H1 (cell line): ENCODE results near the gene ACAD11. TPM values are rescaled to one million over a fixed set of nuclear protein-coding genes. Genes with fewer than 3 reads are reported as not detected.

Source experiments
- CTCF ChIA-PET: fragments of 300-600 bp; sonication (Branson Sonifier 250); formaldehyde crosslinking; loops from one replicate; lab custom pipeline; 2021; ENCODE audit not compliant: partially characterized antibody; lab: Charles Lee
- POLR2A ChIA-PET: fragments of 300-600 bp; sonication (Branson Sonifier 250); formaldehyde crosslinking; loops from one replicate; lab custom pipeline; 2021; ENCODE audit warnings: inconsistent platforms; ENCODE audit not compliant: partially characterized antibody; lab: Charles Lee
- DNase-seq, 2 experiments: peaks; one replicate each; pipeline versions ENCODE4 v3.0.0 to v3.0.0-alpha.2; 2010 to 2022; ENCODE audit warnings: low spot score in 2 of 2, low read depth in 1 of 2, mixed read lengths in 1 of 2
- FAIRE-seq: peaks from 2 replicates; lab custom pipeline; 2011; peaks lifted over from hg19 to GRCh38; lab: Jason Lieb, UNC
- H2AFZ ChIP-seq: 2 replicates; pipeline ENCODE4 v1.8.1; 2012; ENCODE audit warnings: low read length, inconsistent platforms
- H2AK5ac ChIP-seq: 2 replicates; pipeline ENCODE4 v1.6.1; 2013; ENCODE audit warnings: low read depth, low read length
- H2BK120ac ChIP-seq: replicated peaks from 2 replicates; pipeline ENCODE3; 2013; ENCODE audit warnings: low read depth, low read length, inconsistent platforms
- H2BK12ac ChIP-seq: 2 replicates; pipeline ENCODE4 v1.6.1; 2013; ENCODE audit warnings: low read depth, low read length
- H2BK15ac ChIP-seq: 2 replicates; pipeline ENCODE4 v1.6.1; 2013; ENCODE audit warnings: low read length
- H2BK20ac ChIP-seq: 2 replicates; pipeline ENCODE4 v1.6.1; 2013; ENCODE audit warnings: low read length
- H2BK5ac ChIP-seq: 2 replicates; pipeline ENCODE4 v1.6.1; 2013; ENCODE audit warnings: low read depth, low read length
- H3K14ac ChIP-seq: 2 replicates; pipeline ENCODE4 v1.6.1; 2013; ENCODE audit warnings: inconsistent platforms; ENCODE audit not compliant: insufficient read length
- H3K18ac ChIP-seq: 2 replicates; pipeline ENCODE4 v1.6.1; 2013; ENCODE audit warnings: low read length; ENCODE audit errors: extremely low read depth
- H3K23ac ChIP-seq: 2 replicates; pipeline ENCODE4 v1.6.1; 2013; ENCODE audit warnings: inconsistent platforms; ENCODE audit not compliant: insufficient read length
- H3K23me2 ChIP-seq: 2 replicates; pipeline ENCODE4 v1.6.1; 2013; ENCODE audit warnings: low read depth, low read length
- H3K27ac ChIP-seq: 2 replicates; pipeline ENCODE4 v1.6.1; 2011; ENCODE audit warnings: low read depth, low read length, inconsistent platforms
- H3K27me3 ChIP-seq, 4 experiments: replicated peaks in 1 of 4; 1 replicate in 1 of 4; 2 replicates in 3 of 4; pipeline versions ENCODE4 v1.6.1 to v1.8.1; 2011 to 2013; ENCODE audit warnings: low read length in 3 of 4, mild to moderate bottlenecking in 3 of 4, inconsistent platforms in 2 of 4, mixed read lengths in 2 of 4, moderate library complexity in 1 of 4; ENCODE audit not compliant: control insufficient read depth in 3 of 4, insufficient read depth in 3 of 4; ENCODE audit errors: extremely low read depth in 1 of 4
- H3K36me3 ChIP-seq, 4 experiments: 2 replicates each; pipeline versions ENCODE4 v1.6.1 to v1.8.1; 2011 to 2013; ENCODE audit warnings: mild to moderate bottlenecking in 4 of 4, low read length in 3 of 4, moderate library complexity in 2 of 4, control low read depth in 1 of 4, inconsistent platforms in 1 of 4; ENCODE audit not compliant: insufficient read depth in 4 of 4, control insufficient read depth in 2 of 4
- H3K4ac ChIP-seq: replicated peaks from 2 replicates; pipeline ENCODE3; 2013; ENCODE audit warnings: low read length, low read depth, mixed read lengths, inconsistent platforms; ENCODE audit not compliant: insufficient read length
- H3K4me1 ChIP-seq, 4 experiments: replicated peaks in 1 of 4; 1 replicate in 1 of 4; 2 replicates in 3 of 4; pipeline versions ENCODE4 v1.6.1 to v1.8.1; 2011 to 2013; ENCODE audit warnings: low read length in 3 of 4, inconsistent platforms in 2 of 4, mixed read lengths in 1 of 4; ENCODE audit not compliant: insufficient read depth in 4 of 4, control insufficient read depth in 3 of 4
- H3K4me2 ChIP-seq, 2 experiments: 2 replicates each; pipeline versions ENCODE4 v1.6.1 to v1.8.1; 2011 to 2013; ENCODE audit warnings: low read depth in 2 of 2, low read length in 2 of 2, control low read depth in 1 of 2, inconsistent platforms in 1 of 2, mild to moderate bottlenecking in 1 of 2; ENCODE audit not compliant: insufficient read depth in 1 of 2
- H3K4me3 ChIP-seq, 4 experiments: fragments of 200-600, 300-600 bp in 1 of 4; sonication (generic), shearing (Covaris generic), sonication (Bioruptor Twin) in 1 of 4; 2 replicates each; pipeline versions ENCODE4 v1.5.1 to v1.8.1; 2011 to 2016; ENCODE audit warnings: low read length in 4 of 4, low read depth in 3 of 4, control low read depth in 2 of 4, inconsistent platforms in 2 of 4, mild to moderate bottlenecking in 2 of 4, mixed read lengths in 1 of 4, moderate library complexity in 1 of 4; ENCODE audit not compliant: insufficient read depth in 2 of 4; ENCODE audit errors: extremely low read depth in 1 of 4
- H3K56ac ChIP-seq: replicated peaks from 2 replicates; pipeline ENCODE3; 2013; ENCODE audit warnings: low read depth, mild to moderate bottlenecking, mixed read lengths, low read length, inconsistent platforms; ENCODE audit not compliant: insufficient read length
- H3K79me1 ChIP-seq: 2 replicates; pipeline ENCODE4 v1.6.1; 2013; ENCODE audit warnings: low read depth, low read length, control low read depth
- H3K79me2 ChIP-seq, 2 experiments: 2 replicates each; pipeline versions ENCODE4 v1.6.1 to v1.8.1; 2012 to 2013; ENCODE audit warnings: low read length in 2 of 2, mild to moderate bottlenecking in 2 of 2, inconsistent platforms in 1 of 2; ENCODE audit not compliant: insufficient read depth in 2 of 2, control insufficient read depth in 1 of 2
- H3K9ac ChIP-seq, 4 experiments: replicated peaks in 1 of 4; 1 replicate in 1 of 4; 2 replicates in 3 of 4; pipeline versions ENCODE4 v1.6.1 to v1.8.1; 2011 to 2013; ENCODE audit warnings: low read depth in 3 of 4, low read length in 3 of 4, control low read depth in 2 of 4, mild to moderate bottlenecking in 2 of 4, moderate library complexity in 2 of 4, inconsistent platforms in 1 of 4; ENCODE audit errors: extremely low read depth in 1 of 4
- H3K9me3 ChIP-seq, 2 experiments: 2 replicates each; pipeline versions ENCODE4 v1.6.1 to v1.8.1; 2012 to 2013; ENCODE audit warnings: mild to moderate bottlenecking in 2 of 2, moderate library complexity in 2 of 2, control low read depth in 1 of 2, inconsistent platforms in 1 of 2, low read depth in 1 of 2, low read length in 1 of 2, mixed read lengths in 1 of 2; ENCODE audit not compliant: insufficient read depth in 2 of 2
- H4K20me1 ChIP-seq, 2 experiments: replicated peaks in 1 of 2; 2 replicates each; pipeline versions ENCODE3 to v1.8.1; 2011 to 2013; ENCODE audit warnings: inconsistent platforms in 2 of 2, low read length in 2 of 2, mild to moderate bottlenecking in 1 of 2; ENCODE audit not compliant: insufficient read depth in 2 of 2, control insufficient read depth in 1 of 2
- H4K5ac ChIP-seq: 2 replicates; pipeline ENCODE4 v1.6.1; 2013; ENCODE audit warnings: low read length, low read depth, mixed read lengths, inconsistent platforms; ENCODE audit not compliant: insufficient read length
- H4K8ac ChIP-seq: 2 replicates; pipeline ENCODE4 v1.8.0; 2013; ENCODE audit warnings: mild to moderate bottlenecking, moderate library complexity, low read length, inconsistent platforms; ENCODE audit not compliant: insufficient read depth; ENCODE audit errors: extremely low read depth
- H4K91ac ChIP-seq: replicated peaks from 2 replicates; pipeline ENCODE3; 2013; ENCODE audit warnings: low read length, mixed read lengths, inconsistent platforms; ENCODE audit not compliant: insufficient read length
- CBX5 ChIP-seq: fragments of 300-800, 300-1000 bp; sonication (generic); IDR thresholded peaks from 2 replicates; pipeline ENCODE4 v1.7.1; 2016; ENCODE audit warnings: antibody characterized with exemption, low read length, low read depth
- CTBP2 ChIP-seq: IDR thresholded peaks from 2 replicates; pipeline ENCODE4 v1.7.0; 2011; ENCODE audit warnings: borderline replicate concordance, mild to moderate bottlenecking, moderate library complexity, mixed read lengths, low read length; ENCODE audit not compliant: insufficient read depth, insufficient read length
- GABPA ChIP-seq: IDR thresholded peaks from 2 replicates; pipeline ENCODE4 v1.6.1; 2011; ENCODE audit warnings: mild to moderate bottlenecking, low read length, moderate library complexity, borderline replicate concordance; ENCODE audit not compliant: insufficient read depth
- MAFK ChIP-seq: IDR thresholded peaks from 2 replicates; pipeline ENCODE4 v1.6.1; 2012; ENCODE audit warnings: low read depth, mild to moderate bottlenecking, improper control_type of control experiment, low read length
- RBBP5 ChIP-seq: IDR thresholded peaks from 2 replicates; pipeline ENCODE4 v1.7.1; 2012; ENCODE audit warnings: low read depth, mild to moderate bottlenecking, inconsistent platforms, low read length, moderate library complexity, borderline replicate concordance
- SIN3A ChIP-seq, 2 experiments: IDR thresholded peaks in 1 of 2; conservative IDR thresholded peaks in 1 of 2; 2 replicates each; pipeline ENCODE4 v1.6.1; 2011 to 2012; ENCODE audit warnings: low read length in 2 of 2, improper control_type of control experiment in 1 of 2, low read depth in 1 of 2, mild to moderate bottlenecking in 1 of 2
- SP2 ChIP-seq: IDR thresholded peaks from 2 replicates; pipeline ENCODE4 v1.6.1; 2012; ENCODE audit warnings: mild to moderate bottlenecking, low read length, inconsistent platforms
- TEAD4 ChIP-seq: IDR thresholded peaks from 2 replicates; pipeline ENCODE4 v1.6.1; 2012; ENCODE audit warnings: low read depth, low read length, inconsistent platforms, mixed read lengths
- WGBS, 2 experiments: shearing (Covaris generic) in 1 of 2; methylation state at CpG; one replicate each; pipeline versions ENCODE4 v1.1.6 to v1.1.7; 2013 to 2015; ENCODE audit warnings: low lambda C conversion rate in 2 of 2, mixed read lengths in 2 of 2, inconsistent platforms in 1 of 2, low coverage in 1 of 2, missing lambda C conversion rate in 1 of 2; ENCODE audit not compliant: insufficient replicate concordance in 2 of 2, insufficient coverage in 1 of 2, insufficient read length in 1 of 2; ENCODE audit errors: extremely low coverage in 1 of 2, missing lambda C conversion rate in 1 of 2; 5-methylcytosine and 5-hydroxymethylcytosine counted together
- polyA plus RNA-seq, 7 experiments: library from polyadenylated mRNA; depleted of rRNA in 3 of 7; stranded (reverse) in 5 of 7; unstranded in 2 of 7; fragments of >200 nt in 5 of 7; fragments of 200-250 nt in 2 of 7; gene quantifications; 1 replicate in 5 of 7; 2 replicates in 1 of 7; 4 replicates in 1 of 7; pipeline versions ENCODE4 v1.2.1 to v1.2.3, GENCODE V29; 2011 to 2013; ENCODE audit warnings: missing spikeins in 2 of 7, mixed read lengths in 2 of 7
- total RNA-seq: library from RNA; stranded (reverse); fragmentation: NEBNext Ultra II Directional; extraction: Animal tissue kit (Norgen Biotek cat#: 25700); gene quantifications from 2 replicates; pipeline ENCODE4 v1.2.1, GENCODE V29; 2021

The ACAD11 gene
- total and polyA plus RNA-seq, 2 of the 8 experiments (the other 6 are each of a cell fraction or from before 2014, with no cell fraction given) = 5.5 to 11.0 TPM

DNA sequence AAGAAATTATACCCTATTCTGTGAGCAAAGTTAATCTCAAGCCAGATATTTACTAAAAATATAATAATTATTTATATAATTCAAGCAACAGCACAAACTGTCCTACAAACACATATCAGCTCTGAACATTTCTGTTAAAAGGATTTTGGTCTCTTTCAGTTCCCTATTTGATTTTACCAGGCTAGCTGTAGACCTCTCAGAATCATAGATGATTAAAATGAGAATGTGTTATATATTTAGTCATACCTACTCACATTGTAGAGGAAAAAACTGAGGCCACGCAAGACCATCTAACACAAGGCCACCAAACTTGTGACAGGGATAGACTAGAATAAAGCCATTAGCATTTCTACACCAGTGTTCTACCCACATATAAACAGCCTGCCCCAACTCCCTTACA, 34.0 kb downstream of the ACAD11 start:
- Histone ChIP-seq H3K79me2 (no peaks in the 10 kb centered on the region), H4K8ac (no peak overlapping the region), H3K18ac (no peak overlapping the region), H4K20me1 (no peaks in the 10 kb centered on the region), H2BK20ac (no peak overlapping the region), H3K4me1 (no peaks in the 10 kb centered on the region; a peak in 1 of 7 replicates), H3K23me2 (no peaks in the 10 kb centered on the region), H3K9me3 (no peaks in the 10 kb centered on the region), H4K5ac (no peak overlapping the region), H3K4me3 (no peak overlapping the region), H3K23ac (no peak overlapping the region), H4K91ac (no peak overlapping the region), H3K79me1 (no peaks in the 10 kb centered on the region), H3K14ac (no peak overlapping the region), H2BK12ac (no peak overlapping the region), H3K4ac (no peak overlapping the region), H2BK15ac (no peak overlapping the region), H3K27ac (no peak overlapping the region), H3K9ac (no peak overlapping the region), H2BK5ac (no peak overlapping the region; the same call in 1 of the 2 replicates), H2BK120ac (no peak overlapping the region), H3K36me3 (peaks cover 0 to 10% (median 0%) of the 10 kb centered on the region in 4 experiments; a peak in 1 of 8 replicates), H3K27me3 (no peaks in the 10 kb centered on the region; a peak in 1 of 7 replicates), H3K56ac (no peak overlapping the region), H2AFZ (no peak overlapping the region), H3K4me2 (no peak overlapping the region), H2AK5ac (no peak overlapping the region)
- CTCF ChIA-PET = interaction anchor here (0.7 to 2.5 kb wide), 4 partner anchors 16 to 357 kb away, joined by 3 to 11 read pairs (median 3); no protein-coding TSS in a partner anchor
- 85% methylated on average over 1 of the region's 1 CpG; no CpG with 5 or more reads in 1 of the 2 experiments for WGBS, 2 experiments
- DNase-seq (no peak), FAIRE-seq (no peak)
- TF ChIP-seq SIN3A (conservative IDR thresholded peaks at IDR 0.05 in 1 of 2, IDR thresholded peaks at IDR 0.05 in 1 of 2; ENCODE audit: low read depth in 1 of 2, low read length in 2 of 2) = no peak
- TF ChIP-seq RBBP5 = no peak
- TF ChIP-seq SP2 = no peak
- no peak for TF ChIP-seq GABPA
- TF ChIP-seq MAFK = no peak
- TF ChIP-seq CTBP2 = no peak
- TF ChIP-seq TEAD4 = no peak
- no peak for TF ChIP-seq CBX5
- POLR2A ChIA-PET = interaction anchor here (1.5 kb wide), 1 partner anchor 71 kb away, joined by 4 read pairs; no protein-coding TSS in a partner anchor
